ENCODE results near the gene KMO.

The KMO gene

DNA sequence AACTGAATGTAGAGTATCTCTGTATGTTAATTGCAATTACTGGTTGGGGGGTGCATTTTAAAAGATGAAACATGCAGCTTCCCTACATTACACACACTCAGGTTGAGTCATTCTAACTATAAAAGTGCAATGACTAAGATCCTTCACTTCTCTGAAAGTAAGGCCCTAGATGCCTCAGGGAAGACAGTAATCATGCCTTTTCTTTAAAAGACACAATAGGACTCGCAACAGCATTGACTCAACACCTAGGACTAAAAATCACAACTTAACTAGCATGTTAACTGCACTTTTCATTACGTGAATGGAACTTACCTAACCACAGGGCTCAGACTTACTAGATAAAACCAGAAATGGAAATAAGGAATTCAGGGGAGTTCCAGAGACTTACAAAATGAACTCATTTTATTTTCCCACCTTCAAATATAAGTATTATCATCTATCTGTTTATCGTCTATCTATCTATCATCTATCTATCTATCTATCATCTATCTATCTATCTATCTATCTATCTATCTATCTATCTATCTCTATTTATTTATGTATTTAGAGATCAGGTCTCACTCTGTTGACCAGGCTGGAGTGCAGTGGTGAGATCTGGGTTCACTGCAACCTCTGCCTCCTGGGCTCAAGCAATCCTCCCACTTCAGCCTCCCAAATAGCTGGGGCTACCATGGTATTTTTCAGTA, 60.2 kb downstream of the KMO start:
- no peak for DNase-seq (ENCODE audit: low read depth in 2 of 2)

DNA sequence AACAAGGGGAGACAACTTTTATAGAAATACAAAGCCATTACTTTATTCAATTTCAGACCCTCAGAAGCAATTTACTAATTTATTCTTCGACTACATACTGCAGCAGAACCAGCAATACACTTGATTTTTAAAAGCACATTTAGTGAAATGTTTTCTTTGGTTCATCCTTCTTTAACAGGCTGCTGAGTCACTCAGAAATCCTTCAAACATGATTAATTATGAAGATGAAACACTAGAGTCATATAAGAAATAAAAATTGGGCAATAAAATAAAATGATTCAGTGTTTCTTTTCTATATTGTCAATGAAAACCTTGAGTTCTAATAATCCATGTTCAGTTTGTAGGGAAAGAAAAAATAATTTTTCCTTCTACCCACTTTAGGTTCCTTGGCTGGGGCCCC, 61.0 kb downstream of the KMO start:
- DNase-seq (ENCODE audit: low read depth in 2 of 2): no peak

DNA sequence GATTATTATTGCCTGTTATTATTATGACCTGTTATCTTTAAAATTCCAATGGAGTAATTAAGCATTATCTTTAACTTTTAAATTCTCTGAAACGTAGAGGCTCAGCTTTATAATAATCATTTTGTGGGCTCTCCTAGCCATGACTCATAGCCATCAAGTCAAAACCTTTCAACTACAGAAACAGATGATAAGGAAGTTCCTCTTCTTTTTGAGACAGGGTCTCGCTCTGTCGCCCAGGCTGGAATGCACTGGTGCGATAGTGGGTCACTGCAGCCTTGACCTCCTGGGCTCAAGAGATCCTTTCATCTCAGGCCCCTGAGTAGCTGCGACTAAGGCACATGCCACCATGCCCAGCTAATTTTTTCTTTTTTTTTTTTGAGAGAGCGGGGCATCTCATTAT, 64.5 kb downstream of the KMO start:
- no peak for DNase-seq (ENCODE audit: low read depth in 2 of 2)

DNA sequence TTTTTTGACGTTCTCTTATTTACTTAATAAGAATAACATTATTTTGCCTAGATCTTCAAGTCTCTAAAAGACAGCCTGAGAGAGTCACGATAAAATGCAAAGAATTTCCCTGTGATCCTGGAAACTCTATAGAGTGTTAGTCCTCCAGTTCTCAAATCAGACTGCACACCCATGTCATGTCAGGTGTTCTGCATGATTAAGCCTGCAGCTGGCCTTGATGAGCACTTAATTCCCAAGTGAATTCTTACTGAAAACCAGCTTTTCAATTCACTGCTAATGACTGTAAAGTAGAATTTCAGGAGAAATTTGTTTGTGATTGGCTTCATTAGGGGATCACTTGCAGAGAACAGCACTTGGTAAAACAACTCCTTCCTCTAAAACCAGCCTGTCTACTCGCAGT, 66.1 kb downstream of the KMO start:
- no peak for DNase-seq (ENCODE audit: low read depth in 2 of 2)

DNA sequence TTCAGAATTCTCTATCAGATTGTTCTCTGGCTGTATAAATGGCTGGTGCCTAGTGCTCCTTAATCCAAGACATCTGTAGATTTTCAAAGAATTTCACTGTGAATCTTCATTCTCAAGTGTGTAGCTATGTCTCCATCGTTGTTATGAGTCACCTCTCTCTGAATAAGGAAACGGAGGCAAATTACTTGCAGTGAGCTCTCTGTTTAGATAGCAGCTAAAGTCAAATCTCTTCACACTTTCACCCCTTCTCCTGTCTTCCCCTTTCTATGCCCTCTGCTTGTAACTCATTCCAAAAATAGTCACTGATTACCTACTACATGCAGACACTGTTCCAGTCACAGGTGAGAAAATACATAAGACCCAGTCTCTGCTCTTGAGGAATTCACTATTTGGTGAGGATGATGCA, 68.3 kb downstream of the KMO start:
- DNase-seq (ENCODE audit: low read depth in 2 of 2): no peak

DNA sequence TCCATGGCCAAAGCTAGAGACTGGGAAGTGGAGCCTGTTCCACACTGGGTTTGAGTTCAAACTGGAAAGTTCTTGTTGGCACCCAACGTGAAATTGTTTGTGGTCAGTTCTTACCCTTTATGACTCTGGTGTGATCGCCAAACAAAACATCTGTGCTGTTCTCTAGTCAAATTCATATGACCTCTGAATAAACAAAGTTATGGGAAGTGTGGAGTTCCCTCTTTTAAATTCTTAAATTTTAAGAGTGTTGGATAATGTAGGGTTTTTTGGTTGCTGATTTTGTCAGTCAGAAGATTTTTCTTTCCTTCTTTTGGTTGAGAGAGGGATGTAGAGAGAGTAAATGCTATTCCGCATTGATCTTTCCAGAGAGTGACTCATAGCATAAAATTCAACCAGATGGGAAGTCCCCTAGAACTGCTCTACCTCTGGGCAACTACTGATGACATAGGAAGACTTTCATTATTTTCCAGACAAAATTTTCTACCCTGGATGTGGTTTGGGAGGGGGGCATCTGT, 71.6 kb downstream of the KMO start:
- no peak for DNase-seq (ENCODE audit: low read depth in 2 of 2)

DNA sequence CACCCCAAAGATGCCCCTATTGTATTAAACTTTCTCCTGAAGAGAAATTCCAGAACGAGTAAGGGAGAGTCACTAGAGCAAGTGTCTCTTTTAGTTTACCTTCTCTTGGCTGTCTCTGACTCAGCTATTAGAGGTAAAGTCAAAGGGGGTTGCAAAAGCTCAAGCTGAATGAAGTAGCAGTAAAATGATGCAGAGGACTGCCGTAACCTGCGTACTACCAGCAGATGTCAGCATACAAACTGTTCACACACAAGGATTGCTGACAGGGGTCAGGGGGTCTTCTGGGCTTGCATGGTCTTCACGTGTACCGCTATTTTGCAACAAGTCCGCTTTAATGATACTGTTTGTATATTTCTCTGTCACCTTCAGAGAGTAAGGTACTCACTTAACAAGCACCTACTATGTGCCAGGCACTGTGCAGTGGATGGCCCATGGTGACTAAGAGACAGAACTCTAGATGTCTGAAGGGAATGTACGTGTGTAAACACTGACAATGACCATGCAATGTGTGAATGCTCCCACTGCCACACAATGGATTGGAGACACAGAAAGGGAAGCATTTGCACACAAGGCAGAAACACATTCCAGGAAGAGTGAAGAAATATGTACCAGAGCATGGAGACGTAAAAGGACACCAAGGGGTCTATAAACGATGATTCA, 73.1 kb downstream of the KMO start:
- DNase-seq (ENCODE audit: low read depth in 2 of 2): no peak

DNA sequence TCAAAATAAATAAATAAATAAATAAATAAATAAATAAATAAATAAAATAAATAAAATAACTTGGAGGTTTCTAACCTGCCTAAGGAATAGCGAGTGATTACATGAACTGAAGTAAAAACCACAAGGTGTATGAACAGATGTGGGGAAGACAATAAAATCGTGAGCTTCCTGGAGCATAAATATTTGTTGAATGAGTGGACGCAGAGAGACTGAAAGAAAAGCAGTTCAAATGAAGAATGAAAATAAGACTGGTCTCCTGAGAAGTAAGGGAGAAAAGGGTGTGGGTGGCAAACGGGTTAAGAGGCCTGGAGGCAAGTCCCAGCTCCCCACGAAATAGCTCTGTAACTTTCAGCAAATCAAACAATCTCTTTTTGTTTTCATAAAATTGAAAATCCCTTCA, 74.4 kb downstream of the KMO start:
- no peak for DNase-seq (ENCODE audit: low read depth in 2 of 2)

DNA sequence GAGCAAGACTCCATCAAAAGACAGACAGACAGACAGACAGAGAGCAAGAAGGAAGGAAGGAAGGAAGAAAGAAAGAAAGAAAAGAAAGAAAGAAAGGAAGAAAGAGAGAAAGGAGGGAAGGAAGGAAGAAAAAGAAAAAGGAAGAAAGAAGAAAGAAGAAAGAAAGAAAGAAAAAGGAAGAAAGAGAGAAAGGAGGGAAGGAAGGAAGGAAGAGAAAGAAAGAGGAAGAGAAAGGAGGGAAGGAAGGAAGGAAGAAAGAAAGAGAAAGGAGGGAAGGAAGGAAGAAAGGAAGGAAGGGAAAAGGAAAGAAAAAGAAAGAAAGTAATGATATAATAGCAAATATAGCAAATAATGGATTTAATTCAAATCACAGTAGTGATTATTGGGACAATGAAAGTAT, 75.3 kb downstream of the KMO start:
- no peak for DNase-seq (ENCODE audit: low read depth in 2 of 2)

DNA sequence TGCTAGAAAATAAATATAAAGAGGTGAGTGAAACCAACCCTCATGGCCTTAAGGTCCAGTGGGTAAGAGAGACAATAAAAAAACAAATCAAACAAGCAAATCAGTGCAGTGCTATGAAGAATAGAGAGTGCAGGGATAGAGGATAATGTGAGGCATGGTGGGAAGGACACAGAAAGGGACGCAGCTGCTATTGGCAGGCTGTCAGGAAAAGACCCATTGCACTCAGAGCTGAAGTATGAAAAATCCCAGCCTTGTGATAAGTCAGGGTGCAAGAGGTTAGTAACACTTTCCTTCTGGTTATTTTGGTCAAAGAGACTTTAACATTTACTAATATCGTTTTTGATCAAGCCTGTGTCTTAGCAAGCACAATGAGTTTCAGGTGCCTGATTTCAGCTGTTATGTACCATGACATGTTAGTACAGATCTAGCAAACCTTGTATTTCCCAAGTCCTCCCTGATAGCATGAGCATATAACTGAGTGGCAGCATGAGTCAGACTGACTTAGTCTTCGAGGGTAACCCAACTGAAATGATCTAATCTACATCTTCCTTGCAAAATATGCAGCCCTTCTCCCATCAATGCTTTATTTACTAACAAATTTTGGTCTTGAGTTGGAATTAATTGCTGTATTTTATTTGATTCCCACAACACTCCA, 76.3 kb downstream of the KMO start:
- no peak for DNase-seq (ENCODE audit: low read depth in 2 of 2)

DNA sequence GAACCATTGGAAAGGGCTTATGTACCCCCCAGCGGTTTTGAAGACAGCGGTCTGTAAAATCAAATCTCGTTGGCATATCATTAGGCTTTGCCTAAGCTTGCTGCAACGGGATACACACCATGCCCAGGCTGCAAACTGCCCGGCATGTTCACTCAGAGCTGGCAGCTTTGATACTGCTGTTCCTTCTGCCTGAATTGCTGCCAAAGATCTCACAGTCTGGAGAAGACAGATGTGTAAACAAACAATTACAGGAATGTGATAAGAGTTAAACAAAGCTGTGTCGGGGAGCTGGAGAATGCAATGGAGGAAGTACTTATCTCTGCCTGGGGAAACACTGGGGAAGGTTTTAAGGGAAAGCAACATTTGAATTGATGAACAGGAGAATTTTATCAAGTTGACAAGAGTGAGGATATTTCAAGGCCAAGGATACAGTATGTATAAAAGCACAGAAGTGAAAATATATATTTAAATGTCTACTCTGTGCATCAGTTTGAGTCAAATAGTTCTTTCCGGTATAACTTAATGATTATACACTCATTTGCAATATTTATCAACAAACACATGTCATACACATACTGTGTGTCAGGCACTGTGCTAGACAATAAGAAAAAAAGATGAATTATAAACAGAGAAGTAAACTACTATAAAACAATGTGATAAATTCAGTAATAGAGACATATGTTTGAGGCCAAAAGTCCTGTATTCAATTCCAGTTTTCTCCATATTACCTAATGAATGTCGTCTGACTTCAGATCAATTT, 78.1 kb downstream of the KMO start:
- DNase-seq (ENCODE audit: low read depth in 2 of 2): no peak

DNA sequence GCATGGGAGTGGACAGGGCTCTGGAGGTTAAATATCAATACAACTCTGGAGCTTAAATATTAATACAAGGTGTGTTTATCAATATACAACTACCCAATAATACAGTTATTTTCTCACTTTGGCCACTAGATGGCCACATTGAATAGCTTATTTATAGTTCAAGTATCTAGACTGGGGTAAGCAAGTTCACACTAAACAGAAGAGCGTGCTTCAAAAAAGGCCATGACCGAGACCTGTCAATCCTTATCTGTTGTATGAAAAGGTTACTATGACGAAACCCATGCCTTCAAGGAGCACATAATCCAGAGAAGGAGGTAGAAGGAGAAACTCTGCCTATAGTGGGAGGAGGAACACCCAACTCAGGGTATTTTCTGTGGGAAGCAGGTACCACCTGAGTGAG, 78.9 kb downstream of the KMO start:
- no peak for DNase-seq (ENCODE audit: low read depth in 2 of 2)

DNA sequence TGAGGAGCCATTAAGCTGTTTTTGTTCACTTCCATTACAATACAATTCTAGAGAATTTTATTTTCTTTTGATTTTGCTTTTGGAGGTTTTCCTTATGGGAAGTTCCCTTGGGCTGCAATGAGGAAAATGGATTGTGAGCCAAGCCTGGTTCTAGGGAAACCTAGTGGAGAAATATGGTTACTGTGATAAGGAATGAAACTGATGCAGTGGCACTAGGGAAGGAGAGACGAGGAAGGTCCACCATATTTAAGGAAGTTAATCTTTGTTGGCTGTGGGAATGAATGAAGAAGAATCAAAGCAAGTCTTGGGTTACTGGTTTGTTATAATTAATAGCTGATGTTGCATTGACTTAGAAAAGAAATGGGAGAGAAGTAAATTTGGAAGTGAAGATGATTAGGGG, 79.6 kb downstream of the KMO start:
- DNase-seq (ENCODE audit: low read depth in 2 of 2): no peak

DNA sequence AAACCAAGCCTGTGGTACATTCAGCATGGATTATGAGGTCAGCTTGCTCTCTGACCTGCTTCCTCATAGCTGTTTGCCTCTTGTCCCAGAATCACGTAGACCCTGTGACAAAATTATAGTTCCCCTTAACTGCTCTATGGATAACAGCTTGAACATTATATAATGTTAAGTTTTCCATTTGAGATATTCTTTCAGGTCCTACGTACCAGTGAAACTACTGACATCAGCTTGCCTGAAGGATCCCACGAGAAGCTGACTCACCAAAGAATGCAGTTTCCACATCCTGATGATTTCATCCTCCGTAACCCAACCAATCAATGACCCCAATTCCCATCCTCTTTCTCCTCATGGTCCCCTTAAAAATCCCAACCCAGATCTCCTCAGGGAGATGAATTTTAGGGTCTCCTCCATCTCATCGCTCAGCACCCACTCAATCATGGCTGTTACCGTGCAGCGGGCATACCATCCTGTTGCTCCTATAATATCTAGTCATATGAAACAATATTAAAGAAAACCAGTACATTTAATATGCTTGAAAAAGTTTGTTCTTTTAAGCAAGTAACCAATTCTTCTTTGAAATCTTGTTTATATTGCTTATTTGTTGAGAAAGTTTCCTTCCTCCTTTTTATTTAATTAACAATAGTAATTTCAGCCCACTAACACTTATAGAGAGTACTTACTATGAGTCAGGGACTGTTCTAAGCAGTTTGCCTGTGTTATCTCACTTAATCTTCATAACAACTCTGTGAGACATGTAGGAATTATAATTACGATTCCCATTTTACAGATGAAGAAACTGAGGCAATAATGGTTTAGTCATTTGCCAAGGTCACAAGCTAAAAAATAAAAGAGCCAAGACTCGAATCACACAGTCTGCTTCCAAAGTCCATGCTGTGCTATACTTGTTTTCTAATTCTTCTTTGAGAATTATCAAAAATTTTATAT, 80.6 kb downstream of the KMO start:
- DNase-seq (ENCODE audit: low read depth in 2 of 2): no peak

DNA sequence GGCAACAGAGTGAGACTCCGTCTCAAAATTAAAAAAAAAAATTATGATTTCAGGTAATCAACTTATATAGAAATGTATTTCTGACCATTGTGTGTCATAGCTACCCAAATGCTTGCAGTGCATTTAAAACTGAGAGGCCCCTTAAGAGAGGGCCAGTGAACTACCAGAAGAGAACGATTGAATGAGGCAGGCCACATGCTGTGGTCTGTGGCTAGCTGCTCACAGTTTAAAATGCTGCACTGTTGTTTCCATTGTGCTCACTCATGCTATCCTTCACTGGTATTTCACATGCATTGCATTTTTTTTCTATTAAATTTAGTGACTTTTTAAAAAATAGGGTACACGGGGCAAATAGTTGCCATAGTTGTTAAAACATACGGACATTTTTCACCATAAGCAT, 82.0 kb downstream of the KMO start:
- no peak for DNase-seq (ENCODE audit: low read depth in 2 of 2)

DNA sequence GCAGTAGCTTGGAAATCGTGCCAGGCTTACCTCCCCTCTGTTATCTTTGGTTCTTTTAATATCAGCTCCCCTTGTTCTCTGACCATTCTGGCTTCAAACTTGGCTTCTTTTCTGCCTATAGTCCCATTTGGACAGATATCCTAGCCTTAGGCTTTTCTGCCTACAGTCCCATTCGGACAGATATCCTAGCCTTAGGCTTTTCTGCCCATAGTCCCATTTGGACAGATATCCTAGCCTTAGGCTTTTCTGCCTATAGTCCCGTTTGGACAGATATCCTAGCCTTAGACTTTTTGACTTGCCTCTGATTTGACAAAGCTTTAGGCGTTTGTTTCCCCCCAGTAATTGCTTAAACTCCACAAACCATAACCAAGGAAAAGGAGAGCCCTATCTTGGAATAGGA, 82.4 kb downstream of the KMO start:
- no peak for DNase-seq (ENCODE audit: low read depth in 2 of 2)

DNA sequence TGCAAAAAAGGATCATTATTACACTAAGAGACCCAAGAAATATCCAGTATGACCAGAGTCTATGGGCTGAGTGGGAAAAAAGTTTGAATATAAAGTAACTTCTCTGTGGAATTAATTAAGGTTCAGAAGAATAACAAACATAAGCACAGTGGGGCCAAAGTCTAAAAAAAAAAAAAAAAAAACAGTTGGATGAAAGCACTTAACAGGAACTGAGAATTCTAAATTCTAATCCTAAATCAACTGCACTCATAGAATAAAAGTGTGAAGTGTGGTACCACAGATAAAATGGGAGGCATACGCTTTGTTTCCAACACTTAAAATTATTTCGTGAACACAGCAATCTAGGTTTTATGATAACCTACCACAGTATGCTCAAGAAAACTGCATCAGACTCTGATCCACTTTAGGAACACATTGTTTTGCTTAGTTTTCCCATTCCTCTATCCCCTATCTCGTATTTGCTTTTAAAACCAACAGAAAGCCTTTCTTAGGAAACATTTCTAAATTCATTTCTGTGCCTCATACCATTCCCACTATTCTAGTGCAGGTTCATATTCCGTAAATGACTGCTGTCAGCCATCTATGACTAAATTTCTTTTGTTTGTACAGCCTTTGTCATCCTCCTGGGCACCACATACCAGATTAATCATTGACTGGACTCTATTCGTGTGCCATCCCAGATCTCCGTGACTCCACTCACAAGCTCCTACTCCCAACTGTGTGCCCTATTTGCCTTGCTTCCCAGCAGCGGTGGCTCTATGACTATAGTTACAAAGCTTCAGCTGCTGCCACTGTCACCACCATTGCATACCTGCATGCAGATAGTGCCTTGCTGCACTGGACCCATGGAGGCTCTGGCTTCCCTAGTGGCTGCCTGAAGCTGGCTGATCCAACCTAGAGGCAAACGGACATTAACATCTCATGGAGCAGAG, 83.1 kb downstream of the KMO start:
- DNase-seq (ENCODE audit: low read depth in 2 of 2): no peak

DNA sequence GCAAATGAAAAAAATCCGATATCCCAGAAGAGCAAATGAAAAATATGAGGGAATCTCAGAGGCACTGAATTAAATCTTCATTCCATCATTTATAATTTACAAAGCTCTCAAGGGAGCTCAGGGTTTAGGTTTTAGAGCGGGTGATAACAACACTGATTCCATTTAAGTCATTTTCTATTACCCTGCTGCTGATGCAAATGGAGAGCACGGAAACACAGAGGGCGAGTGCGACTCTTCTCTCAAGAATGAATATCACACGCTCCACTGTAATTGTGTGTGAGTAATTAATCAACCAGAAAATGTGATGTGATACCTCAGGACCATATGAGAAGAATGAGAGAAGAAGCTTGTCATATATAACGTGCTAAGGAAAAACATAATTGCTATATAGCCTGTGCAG, 85.2 kb downstream of the KMO start:
- DNase-seq (ENCODE audit: low read depth in 2 of 2): no peak

DNA sequence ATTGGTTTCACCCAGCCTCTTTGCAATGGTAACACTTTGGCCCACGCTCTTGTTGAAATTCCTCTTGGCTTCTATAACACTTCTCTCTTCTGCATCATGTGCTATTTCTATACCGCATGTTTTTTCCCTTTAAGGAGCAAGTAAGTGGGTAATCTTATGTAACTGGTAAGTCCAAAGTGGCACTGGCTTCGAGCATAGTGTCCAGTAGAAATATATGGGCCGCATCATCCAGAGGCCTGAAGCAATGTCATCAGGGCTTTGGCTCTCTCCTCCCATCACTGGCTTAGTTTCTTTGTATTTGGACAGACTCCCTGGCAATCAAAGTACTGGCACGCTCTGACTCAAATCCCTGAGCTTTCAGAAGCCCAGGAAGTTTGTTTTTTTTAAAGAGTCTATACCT, 90.5 kb downstream of the KMO start:
- DNase-seq (ENCODE audit: low read depth in 2 of 2): no peak

DNA sequence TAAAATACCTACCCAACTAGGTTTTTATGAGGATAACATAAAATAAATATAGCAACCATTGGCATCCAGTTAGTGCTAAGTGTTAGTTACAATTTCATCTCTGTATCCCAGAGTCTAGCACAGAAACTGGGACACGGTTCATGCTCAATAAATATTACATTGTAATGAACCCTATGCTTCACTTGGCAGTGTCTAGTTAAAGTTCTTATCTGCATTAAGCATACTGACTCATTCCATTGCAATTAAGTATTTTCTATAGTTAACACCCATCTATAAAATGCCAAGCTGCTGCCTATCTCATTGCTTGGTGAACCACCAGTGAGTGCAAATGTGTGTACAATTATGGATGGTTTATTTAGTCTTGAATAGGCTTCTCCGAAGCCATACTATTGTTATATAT, 92.8 kb downstream of the KMO start:
- DNase-seq (ENCODE audit: low read depth in 2 of 2): no peak

Measured in stimulated activated CD8-positive, alpha-beta memory T cell treated with anti-CD3 and anti-CD28 coated beads, Interleukin-15, amount 100 ng/mL, for 48 hours (primary cell).